Measurements from ENCODE around the gene RPE65.
"Not testable (repeated sequence)": the region's sequence is repeated elsewhere in the genome, so short reads cannot be mapped to it uniquely, and the experiment has no call there.

Gene RPE65

DNA sequence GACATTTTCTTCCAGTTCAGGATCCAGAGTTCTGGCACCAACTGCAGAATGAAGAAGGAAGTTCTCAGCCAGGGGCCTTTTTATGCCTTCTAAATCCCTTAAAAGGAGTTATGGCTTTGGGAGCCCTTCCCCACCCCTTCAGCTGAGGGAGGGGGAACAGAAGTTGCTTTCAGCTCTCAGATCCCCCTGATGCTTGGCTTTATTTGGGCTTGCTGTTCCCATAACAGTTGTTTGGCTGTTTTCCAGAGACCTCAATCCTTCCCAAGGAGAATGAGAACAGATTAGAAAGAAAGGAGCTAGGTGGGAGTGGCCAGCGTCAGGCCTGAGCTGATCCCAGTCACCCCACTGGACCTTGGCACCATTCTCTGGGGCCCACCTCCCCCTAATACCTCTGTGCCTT is at the start of gene RPE65:
Gene RPE65 (minus strand): TSS at position 54 of the 400 bp plus-strand sequence. CDS start 49 bp downstream, at position 5.
- no peak for DNase-seq (ENCODE audit: low read depth in 3 of 3)

DNA sequence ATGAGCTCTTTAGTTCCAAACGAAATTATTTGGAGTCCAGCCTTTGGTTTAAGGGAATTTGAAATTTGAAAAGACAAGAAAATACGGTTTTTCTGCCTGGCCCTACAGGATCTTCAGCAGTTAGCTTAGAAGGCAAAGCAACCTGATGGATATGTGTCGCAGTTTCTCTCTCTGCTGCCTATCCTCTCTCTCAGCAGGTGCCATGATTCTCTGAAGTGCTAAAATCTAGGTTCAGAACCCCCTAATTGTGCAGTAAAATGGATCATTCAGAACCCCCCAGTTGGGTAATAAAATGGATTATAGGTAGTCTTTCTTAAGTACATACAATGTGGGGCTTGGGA is 47.6 kb upstream of the RPE65 start:
- DNase-seq (ENCODE audit: low read depth in 3 of 3), result no peak

DNA sequence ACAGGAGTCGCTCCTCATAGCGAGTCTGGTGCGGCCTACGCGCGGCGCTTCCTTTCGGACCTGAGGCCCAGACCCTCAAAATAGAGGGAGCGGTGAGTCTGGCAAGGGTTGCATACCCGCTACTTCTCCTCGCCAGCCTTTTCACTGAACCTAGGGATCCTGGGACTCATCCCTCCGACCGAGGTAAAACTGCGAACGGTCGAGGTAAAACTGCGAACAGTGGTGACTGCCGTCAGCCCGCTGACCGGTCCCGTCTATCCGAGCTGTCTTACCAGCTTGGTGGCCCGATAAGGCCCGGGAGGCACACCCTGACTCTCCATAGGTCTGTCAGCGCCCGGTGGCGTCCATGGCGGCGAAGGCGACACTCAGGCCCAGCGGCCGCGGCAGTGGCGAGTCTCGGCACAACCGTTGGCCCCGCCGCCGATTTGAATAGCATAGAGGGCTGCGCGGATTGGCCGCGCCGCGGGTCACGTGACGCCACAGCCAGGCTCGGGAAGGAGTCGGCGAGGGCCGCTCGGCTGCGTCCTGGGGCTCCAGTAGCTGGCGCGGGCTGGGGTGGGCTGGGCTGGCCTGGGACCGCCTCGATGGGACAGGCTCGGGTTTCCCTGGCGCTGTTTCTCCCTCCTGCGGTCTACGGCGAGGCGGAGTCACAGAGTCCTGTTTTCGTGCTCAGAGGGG is 47.1 kb upstream of the RPE65 start, which contains the start of gene DEPDC1:
Gene DEPDC1 (minus strand): TSS at position 403 of the 678 bp plus-strand sequence. CDS start 83 bp downstream, at position 320.
- peak; percentile 45 to 73 (median 46) for DNase-seq (ENCODE audit: low read depth in 3 of 3)

DNA sequence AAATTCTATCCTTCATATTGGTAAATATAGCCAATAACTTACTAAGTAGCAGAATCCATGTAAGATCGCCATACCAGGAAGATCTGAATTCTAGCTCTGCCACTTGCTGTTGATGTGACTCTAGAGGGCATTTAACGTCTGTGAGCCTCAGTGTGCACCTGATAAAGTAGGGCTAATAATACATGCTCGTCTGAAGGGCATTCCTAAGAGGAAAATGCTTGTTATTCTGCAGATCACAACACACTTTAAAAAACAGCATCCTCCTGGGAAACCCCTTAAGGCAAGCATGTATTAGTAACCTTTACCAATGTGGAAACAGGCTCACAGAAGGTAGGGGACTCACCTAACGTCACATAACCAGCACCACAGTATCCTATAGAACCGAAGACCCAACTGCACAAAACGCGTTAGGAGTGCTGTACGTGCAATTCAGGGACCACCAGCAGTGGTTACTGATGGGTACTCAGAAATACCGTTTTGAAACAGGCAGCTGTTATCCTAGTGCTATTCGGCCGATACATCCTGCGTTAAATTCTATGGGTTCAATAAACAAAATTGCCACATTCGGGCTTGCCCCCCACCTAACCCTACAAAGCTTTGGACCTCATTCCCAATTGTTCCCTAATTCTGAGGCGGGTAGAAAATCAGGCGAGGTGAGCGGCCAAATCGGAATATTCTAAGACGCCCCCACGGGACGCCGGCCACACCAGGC is 46.4 kb upstream of the RPE65 start:
- DNase-seq (ENCODE audit: low read depth in 3 of 3), result no peak

DNA sequence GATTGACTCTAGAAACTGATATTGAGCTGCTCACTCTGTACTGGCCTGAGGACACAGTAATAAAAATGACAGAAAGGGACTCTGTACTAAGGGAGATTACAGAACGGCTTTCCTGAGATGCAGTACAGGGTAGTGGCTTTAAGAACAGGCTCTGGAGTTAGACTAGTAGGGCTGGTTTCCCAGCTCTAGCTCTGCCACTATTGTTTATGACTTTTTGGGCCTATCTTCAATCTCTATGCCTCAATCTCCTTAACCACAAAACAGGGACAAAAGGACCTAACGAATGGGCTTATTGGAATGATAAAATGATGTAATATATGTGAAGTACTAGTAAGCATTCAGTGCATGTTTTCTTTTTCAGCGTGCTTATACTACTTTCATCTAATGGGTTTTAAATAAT is 45.8 kb upstream of the RPE65 start:
- DNase-seq (ENCODE audit: low read depth in 3 of 3), result no peak

DNA sequence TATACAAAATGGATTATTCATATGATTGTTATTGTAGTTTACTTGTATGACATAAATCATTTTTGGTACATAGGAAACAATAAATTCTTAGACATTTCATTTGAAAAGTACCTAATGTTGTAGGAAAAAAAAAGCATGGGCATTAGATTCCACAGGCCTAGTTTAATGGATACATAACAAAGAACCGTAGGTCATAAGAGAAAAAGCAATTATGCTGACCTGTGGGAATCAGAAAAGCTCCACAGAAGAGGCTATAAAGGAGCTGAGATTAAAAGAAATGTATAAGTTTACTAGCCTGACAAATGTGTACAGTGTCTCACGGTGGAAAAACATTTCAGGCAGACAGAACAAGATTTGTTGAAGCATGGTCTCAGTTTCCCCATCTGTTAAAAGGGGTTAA is 43.4 kb upstream of the RPE65 start:
- DNase-seq (ENCODE audit: low read depth in 3 of 3), result no peak

DNA sequence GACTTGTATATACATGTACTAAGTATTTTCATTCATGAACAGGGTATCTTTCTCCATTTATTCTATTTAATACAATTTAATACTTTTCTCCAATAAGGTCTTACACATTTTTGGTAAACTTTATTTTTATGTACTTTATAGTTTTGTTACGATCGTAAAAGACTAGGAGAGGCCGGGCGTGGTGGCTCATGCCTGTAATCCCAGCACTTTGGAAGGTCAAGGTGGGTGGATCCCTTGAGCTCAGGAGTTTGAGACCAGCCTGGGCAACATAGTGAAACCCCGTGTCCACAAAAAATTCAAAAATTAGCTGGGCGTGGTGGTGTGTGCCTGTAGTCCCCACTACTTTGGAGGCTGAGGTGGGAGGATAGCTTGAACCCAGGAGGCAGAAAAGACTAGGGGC is 42.5 kb upstream of the RPE65 start:
- not testable (repeated sequence) for DNase-seq (ENCODE audit: low read depth in 3 of 3)

DNA sequence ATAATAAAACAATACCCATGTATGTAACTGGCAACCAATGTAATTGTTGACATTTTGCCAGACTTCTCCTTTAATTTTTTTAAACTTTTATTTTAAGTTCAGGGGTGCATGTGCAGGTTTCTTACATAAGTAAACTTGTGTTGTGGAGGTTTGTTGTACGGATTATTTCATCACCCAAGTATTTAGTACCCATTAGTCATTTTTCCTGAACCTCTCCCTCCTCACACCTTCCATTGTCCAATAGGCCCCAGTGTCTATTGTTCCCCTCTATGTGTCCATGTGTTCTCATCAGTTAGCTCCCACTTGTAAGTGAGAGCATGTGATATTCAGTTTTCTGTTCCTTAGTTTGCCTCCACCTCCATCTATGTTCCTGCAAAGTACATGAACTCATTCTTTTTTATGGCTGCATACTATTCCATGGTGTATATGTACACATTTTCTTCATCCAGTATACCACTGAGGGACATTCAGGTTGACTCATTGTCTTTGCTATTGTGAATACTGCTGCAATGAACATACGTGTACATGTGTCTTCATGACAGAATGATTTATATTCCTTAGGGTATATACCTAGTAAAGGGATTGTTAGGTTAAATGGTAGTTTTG is 40.4 kb upstream of the RPE65 start:
- DNase-seq (ENCODE audit: low read depth in 3 of 3), result no peak

DNA sequence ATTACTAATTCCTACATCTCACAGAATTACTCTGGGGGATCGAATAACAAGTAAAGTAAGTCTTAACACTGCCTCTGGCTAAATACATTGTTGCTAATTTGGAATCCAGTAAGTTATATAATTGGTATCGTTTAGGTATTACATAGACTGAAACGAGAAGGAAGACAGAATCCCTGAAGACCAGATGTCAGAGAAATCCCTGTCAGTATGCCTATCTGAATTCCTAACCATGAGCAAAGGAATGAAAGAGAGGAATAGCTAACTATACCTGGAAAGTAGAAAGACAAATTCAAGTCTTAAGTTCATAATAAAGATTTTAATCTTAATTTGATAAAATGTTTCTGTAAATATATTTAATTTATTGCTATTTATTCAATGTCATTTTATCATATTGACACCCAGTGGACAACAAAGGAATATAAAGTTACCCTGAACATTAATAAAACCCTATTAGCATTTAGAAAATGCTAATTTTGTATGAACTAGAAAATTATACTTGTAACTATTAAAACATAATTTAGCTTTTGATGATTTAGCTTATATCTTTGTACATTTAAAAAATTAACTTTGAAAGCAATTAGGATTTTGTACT is 35.8 kb upstream of the RPE65 start:
- DNase-seq (ENCODE audit: low read depth in 3 of 3), result no peak

DNA sequence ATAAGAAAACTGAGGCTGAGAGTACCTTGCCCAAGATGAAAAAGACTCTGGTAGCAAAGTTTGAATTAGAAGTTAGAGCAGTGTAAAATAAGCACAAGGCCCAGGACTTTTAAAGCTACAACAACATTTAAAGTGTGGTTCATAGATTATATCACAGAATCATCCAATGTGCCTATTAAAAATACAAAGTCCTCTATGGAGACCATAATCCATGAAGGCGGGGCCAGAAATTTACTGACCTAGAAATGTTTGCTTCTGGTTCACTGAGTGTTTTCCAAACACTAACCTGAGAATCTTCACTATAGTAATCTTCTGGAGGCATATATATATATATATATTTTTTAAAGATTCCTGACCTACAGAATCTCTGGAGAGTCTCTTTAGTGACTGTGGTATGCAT is 34.9 kb upstream of the RPE65 start:
- DNase-seq (ENCODE audit: low read depth in 3 of 3), result no peak

DNA sequence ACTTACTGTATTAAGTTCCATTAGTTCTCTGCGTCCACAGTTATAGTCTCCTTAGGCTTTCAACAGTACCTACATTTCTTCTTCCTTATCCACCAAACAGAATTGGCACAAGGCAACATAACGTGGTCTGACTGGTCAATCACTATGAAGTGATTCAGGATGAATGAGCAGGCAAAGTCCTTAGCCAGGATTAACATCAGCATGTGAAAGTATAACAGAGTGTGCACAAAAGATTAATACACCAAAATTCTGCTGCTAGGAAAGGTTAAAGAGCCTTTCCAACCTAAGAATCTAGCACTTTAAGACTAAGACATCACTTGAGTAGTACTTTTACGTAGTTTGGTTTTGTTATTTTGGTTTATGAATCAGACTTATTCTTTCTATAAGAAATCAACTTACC is 31.3 kb upstream of the RPE65 start:
- no peak for DNase-seq (ENCODE audit: low read depth in 3 of 3)

DNA sequence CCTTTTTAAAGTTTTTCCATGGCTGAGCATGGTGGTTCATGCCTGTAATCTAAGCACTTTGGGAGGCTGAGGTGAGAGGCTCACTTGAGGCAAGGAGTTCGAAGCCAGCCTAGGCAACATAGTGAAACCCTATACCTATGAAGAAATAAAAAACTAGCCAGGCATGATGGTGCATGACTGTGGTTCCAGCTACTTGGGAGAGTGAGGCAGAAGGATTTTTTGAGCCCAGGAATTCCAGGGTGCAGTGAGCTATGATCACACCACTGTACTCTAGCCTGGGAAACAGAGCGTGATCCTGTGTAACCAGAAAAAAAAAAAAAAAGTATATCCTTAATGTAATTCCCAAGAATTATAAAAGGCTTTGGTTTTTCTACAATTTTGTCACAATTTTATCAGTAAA is 29.7 kb upstream of the RPE65 start:
- DNase-seq (ENCODE audit: low read depth in 3 of 3), result no peak

DNA sequence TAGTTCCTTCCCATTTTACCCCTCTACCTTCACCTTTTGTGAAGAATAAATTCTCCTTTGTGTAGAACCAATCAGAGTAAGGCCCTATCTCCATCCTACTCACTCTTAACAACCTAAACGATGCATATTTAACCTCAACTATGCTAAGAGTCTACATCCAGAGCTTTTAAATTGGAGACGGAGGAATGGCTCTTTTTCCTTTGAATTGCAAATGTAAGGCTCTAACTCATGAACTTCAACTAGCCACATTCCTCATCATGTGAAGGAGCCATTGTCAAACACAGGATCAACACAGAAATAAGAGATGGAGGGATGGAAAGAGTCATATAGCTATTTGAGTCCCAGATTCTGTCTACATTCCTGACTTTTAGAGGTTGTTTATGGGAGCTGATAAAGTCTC is 28.9 kb upstream of the RPE65 start:
- no peak for DNase-seq (ENCODE audit: low read depth in 3 of 3)

DNA sequence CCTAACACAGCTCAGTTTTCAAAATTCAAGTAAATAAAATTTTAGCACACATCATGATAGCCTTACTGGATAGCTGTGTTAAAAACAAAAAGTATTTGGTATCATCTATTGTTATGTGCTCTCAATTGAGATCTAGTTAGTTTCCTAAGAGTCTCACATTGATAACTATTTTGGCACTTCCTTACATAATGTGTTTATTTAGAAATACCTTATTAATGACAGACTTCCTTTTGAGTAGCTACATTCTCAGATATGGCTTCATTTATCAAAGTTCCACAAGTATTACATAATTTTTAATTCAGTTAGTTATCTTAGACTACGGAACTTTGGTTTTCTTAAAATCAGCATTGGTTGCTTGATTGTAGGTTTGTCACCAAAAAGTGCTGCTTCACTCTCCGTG is 26.9 kb upstream of the RPE65 start:
- DNase-seq (ENCODE audit: low read depth in 3 of 3), result not testable (repeated sequence)

DNA sequence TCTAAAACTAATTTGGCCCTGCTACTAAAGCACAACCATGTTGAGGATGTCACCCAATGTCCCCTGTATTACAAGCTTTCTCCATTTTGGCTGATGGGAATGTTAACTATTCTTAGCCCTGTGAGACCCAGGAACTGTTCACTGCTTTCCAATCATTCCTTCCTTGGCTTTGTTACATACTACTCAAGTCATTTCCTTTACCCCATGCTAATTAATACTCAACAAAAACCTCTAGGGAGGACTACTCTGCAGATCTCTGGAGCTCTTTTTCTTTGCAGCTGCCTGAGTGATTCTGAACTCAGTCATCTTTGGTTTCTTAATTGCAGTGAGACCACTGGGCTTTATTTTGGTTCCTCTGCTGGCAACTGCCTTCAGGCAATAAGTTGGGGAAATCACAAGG is 23.3 kb upstream of the RPE65 start:
- DNase-seq (ENCODE audit: low read depth in 3 of 3), result no peak

DNA sequence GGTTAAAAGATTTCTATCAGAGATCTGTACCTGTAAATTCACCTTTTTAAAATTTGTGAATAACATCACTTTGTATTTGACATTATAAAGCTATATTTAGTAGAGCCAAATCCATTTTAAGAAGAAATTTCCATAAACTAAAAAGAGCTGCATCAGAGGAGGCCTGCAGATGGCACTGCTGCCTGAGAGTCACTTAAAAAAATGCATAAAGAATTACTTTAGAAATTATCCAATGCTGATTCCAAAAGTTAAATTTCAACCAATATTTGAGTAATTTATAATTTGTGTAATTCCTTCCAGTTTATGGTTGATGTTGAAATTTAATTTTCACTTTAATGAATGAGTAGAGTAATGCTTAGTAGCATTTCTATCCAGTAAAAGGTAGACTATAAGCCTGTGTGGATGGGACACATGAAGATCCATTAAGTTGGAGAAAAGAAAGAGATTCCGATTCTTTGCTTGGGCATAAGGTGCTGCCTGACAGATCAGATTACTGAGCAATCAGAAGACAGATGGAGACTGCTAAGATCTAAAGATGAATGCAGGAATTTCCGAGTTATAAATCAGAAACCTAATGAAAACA is 20.7 kb upstream of the RPE65 start:
- DNase-seq (ENCODE audit: low read depth in 3 of 3), result no peak

DNA sequence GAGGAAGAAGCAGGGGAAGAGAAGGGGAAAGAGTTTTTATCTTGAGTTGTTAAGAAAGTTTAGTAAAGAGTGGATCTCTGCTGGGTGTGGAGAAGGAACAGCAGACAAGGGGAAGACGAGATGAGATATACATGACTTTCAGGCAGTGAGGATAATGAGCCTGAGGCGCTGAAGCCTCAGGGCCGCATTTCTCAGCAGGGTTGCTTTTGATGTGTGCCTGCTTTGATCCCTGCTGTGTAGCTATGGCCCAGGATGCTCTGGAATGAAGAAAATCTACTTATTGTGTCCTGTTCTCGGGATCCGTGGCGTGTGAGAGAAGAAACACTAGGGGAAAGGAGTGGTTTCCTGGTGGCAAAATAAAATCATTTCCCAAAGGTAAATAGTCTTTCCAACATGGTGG is 15.1 kb upstream of the RPE65 start:
- DNase-seq (ENCODE audit: low read depth in 3 of 3), result no peak

DNA sequence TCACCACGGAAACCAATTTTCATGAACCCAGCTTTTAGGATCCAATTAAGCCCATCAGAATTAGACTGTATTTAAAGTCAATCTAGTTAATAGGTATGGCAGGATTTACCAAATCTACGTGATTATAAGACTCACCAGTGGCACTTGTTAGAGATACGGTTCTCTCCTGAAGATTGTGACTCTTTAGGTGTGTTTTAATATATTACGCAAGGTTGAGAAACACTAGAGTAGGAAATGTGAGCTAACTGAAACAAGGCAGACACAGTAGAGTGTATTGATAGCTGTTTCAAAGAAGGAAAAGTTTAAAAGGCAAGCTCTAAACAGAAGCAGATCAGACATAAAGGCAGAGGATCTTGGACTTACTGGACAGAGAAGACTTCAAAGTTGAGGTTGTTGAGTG is 11.2 kb upstream of the RPE65 start:
- DNase-seq (ENCODE audit: low read depth in 3 of 3), result no peak

DNA sequence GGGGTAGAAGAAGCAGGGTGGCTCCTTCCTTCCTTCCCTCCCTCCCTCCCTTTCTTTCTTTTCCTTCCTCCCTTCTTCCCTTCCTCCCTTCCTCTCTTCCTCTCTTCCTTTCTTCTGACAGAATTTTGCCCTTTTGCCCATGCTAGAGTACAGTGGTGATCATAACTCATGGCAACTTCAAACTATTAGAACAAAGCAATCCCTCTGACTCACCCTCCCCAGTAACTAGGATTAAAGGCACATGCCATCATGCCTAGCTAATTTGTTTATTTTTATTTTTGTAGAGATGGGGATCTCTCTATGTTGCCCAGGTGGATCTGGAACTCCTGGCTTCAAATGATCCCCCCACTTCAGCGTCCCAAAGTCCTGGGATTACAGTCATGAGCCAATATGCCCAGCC is 10.0 kb upstream of the RPE65 start:
- no peak for DNase-seq (ENCODE audit: low read depth in 3 of 3)

DNA sequence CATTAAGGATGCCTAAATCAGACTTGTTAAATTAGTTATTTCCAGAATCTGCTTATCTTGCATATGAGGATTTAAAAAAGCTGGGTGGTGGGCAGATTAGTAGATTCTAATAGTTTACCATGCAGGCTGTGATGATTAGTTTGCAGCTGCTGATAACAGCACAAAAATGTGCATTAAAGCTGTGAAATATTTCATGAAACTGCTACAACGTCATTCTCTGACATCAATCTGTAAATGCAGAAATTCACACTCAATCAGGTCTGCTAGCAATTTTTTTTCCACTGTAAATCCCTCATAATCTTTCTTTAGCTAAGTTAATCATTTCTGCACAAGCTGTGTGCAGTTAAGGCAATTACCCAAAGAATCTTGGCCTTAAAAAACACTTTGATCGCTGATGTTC is 9.3 kb upstream of the RPE65 start:
- DNase-seq (ENCODE audit: low read depth in 3 of 3), result no peak

DNA sequence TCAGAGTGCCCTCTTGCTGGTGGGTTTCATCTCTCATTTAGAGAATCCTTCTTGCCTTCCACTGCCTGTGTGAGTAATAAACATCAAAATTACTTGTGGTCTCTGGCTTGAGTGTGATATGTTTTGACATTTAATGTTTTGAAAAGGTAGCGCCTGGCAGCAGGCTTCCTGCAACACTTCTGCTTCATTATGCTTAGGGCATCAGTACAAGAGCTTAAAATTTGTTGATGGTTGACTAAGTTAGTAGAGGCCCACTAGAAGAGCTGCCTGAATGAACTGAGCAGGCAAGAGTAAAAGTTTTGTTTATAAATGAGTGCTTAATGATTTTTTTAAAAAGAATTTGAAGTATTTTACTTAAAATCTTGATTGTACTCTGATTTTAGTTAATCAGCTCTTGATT is 6.4 kb upstream of the RPE65 start:
- DNase-seq (ENCODE audit: low read depth in 3 of 3), result no peak

DNA sequence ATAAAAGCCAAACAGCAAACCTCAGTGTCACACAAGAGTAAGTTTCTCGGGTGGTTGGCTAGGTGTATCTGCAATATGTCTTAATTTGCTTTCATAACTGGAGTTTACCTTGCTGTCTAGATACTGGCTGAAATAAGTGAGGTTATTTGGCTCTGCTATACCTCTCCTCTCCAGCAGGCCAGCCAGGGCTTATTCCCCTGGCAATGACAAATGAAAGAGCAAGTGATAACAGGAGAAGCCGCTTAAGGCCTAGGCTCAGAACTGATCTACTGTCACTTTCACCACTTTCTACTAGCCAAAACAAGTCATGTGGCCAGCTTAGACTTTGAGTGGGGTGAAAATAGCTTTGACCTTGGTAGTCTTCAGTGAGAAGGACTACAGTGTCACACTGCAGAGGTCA is 4.8 kb upstream of the RPE65 start:
- no peak for DNase-seq (ENCODE audit: low read depth in 3 of 3)
